Uterus (tissue), 4 donors: ENCODE measurements around the gene INO80C. TPM values are rescaled to one million over a fixed set of nuclear protein-coding genes. Genes with fewer than 3 reads are reported as not detected.

Experiments
- DNase-seq, 2 donors: peaks; one replicate each; pipeline ENCODE4 v3.0.0-alpha.2; 2019 to 2020
- H3K27ac ChIP-seq, 2 donors: fragments of 200-600 bp; sonication (generic); 1 replicate in 1 of 2; 2 replicates in 1 of 2; pipeline ENCODE4 v1.5.1; 2016 to 2018
- H3K27me3 ChIP-seq, 2 donors: fragments of 200-600 bp; sonication (generic); one replicate each; pipeline ENCODE4 v1.5.1; 2018 to 2019; ENCODE audit warnings: control low read depth in 1 of 2
- H3K36me3 ChIP-seq, 2 donors: fragments of 200-600 bp; sonication (generic); one replicate each; pipeline ENCODE4 v1.5.1; 2019; ENCODE audit warnings: control low read depth in 1 of 2
- H3K4me1 ChIP-seq, 2 donors: fragments of 200-600 bp; sonication (generic); one replicate each; pipeline ENCODE4 v1.5.1; 2018 to 2019; ENCODE audit warnings: control low read depth in 1 of 2
- H3K4me3 ChIP-seq, 2 donors: fragments of 200-600 bp; sonication (generic); 1 replicate in 1 of 2; 2 replicates in 1 of 2; pipeline ENCODE4 v1.5.1; 2018 to 2019; ENCODE audit warnings: mild to moderate bottlenecking in 1 of 2
- H3K9me3 ChIP-seq, 2 donors: fragments of 200-600 bp; sonication (generic); one replicate each; pipeline ENCODE4 v1.5.1; 2019; ENCODE audit warnings: control low read depth in 1 of 2
- CTCF ChIP-seq, 4 experiments: fragments of 200-600 bp in 2 of 4; fragments of 450-650 bp in 2 of 4; sonication (generic) in 2 of 4; IDR thresholded peaks; one replicate each; pipeline ENCODE4 v1.5.1; 2016 to 2019; ENCODE audit warnings: antibody characterized with exemption in 4 of 4, mild to moderate bottlenecking in 2 of 4, moderate library complexity in 1 of 4
- POLR2A ChIP-seq, 2 donors: fragments of 450-650 bp; IDR thresholded peaks; one replicate each; pipeline ENCODE4 v1.6.1; 2016; ENCODE audit warnings: antibody characterized with exemption in 2 of 2, mild to moderate bottlenecking in 1 of 2, moderate library complexity in 1 of 2
- intact Hi-C: fragments of 100-400 bp; cut with DNase I; formaldehyde crosslinking; loops from one replicate; pipeline ENCODE4 v1.15.1; 2023; ENCODE audit warnings: low total_unique reads
- total RNA-seq, 4 donors: library from RNA; depleted of rRNA in 3 of 4; stranded (reverse); fragments of >200 nt in 3 of 4; gene quantifications; one replicate each; pipeline versions ENCODE4 v1.1.0 to v1.2.4, GENCODE V29; 2014 to 2023
- donor health status: DM: yes; HTN: yes; CAD: no.

Gene INO80C
- total RNA-seq, 4 donors from 2014 or later: 0.26 to 14.9 (median 7.0) TPM; not detected in 1

GRCh38 chr18:35465329-35465728 is 32.4 kb downstream of the INO80C start:
- H3K27me3 ChIP-seq: no peaks in the 10 kb centered on the region
- no peaks in the 10 kb centered on the region for H3K36me3 ChIP-seq
- TF ChIP-seq CTCF (IDR thresholded peaks at IDR 0.05) (no peak), POLR2A (IDR thresholded peaks at IDR 0.05) (no peak)
- H3K4me3 ChIP-seq: no peak overlapping the region
- no peak for DNase-seq
- H3K27ac ChIP-seq: no peak overlapping the region
- intact Hi-C loops: no loop called here
- no peaks in the 10 kb centered on the region for H3K4me1 ChIP-seq
- H3K9me3 ChIP-seq: no peaks in the 10 kb centered on the region

DNA sequence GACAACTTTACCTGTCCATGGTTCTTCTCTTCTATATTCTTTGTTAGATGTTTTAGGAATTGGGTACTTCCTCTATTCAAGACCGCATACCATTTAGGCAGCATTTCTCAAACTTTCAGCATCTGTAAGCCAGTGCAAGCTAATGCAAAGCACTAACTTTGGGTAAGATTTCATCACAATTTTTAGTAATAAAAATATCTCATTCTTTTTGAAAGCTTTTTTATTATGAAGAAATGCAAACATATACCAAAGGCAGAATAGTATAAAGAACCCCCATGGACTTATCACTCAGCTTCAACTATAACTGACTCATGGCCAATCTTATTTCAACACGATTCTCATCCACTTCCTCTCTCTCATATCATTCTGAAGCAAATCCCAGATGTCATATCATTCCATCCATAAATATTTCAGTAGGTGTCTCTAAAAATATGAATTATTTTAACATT is 32.9 kb downstream of the INO80C start:
- intact Hi-C loops: no loop called here
- DNase-seq: no peak

DNA sequence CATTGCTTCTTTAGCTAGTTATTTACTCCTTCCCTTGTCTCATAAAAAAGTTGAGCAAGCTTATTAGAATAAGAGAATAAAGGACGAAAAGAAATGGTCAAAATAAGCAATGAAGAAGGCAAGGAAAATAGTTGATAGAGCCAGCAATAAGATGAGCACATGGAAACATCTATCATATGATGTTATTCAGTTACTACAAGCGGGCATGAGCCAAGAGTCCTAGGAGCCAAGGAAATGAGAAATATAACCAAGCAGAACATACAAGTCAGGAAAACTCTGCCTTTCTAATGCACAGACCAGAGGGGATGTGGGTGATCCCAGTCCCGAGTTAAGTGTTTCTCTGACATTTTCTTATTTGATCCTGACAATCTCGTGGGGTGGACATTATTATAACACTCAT is 33.9 kb downstream of the INO80C start:
- no peaks in the 10 kb centered on the region for H3K4me1 ChIP-seq
- no peak for DNase-seq
- no peak for TF ChIP-seq POLR2A (IDR thresholded peaks at IDR 0.05)
- no peak for TF ChIP-seq CTCF (IDR thresholded peaks at IDR 0.05)
- no peaks in the 10 kb centered on the region for H3K27me3 ChIP-seq
- intact Hi-C loops: no loop called here
- no peaks in the 10 kb centered on the region for H3K9me3 ChIP-seq
- H3K36me3 ChIP-seq: no peaks in the 10 kb centered on the region
- H3K4me3 ChIP-seq: no peak overlapping the region
- no peak overlapping the region for H3K27ac ChIP-seq

More for the DNA sequence above, 32.9 kb downstream of the INO80C start:
- Histone ChIP-seq H3K27ac (no peak overlapping the region), H3K36me3 (no peaks in the 10 kb centered on the region), H3K27me3 (no peaks in the 10 kb centered on the region), H3K4me1 (no peaks in the 10 kb centered on the region), H3K9me3 (no peaks in the 10 kb centered on the region), H3K4me3 (no peak overlapping the region)
- TF ChIP-seq POLR2A (IDR thresholded peaks at IDR 0.05): no peak
- TF ChIP-seq CTCF (IDR thresholded peaks at IDR 0.05): no peak

DNA sequence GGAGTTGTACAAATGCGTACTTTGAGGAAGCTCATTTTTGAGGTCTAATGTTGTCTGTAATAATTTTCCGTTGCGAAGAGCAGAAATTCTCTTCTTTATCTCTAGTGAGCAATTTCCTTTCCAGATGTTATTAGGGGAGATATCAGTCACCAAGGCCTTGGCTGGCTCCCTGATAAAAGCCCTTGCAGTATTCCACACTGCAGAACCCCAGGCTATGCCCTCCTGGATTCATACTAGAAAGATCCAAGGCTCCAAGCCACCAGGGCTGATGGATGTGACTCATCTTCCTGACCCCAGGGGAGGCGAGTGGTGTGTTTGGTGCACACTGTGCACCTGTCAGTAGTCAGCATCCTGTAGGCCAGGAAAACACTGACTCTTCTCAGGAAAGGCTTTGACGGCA is 34.7 kb downstream of the INO80C start:
- Histone ChIP-seq H3K36me3 (no peaks in the 10 kb centered on the region), H3K27me3 (no peaks in the 10 kb centered on the region), H3K4me3 (no peak overlapping the region), H3K4me1 (no peaks in the 10 kb centered on the region), H3K27ac (no peak overlapping the region), H3K9me3 (no peaks in the 10 kb centered on the region)
- intact Hi-C loops: no loop called here
- TF ChIP-seq POLR2A (IDR thresholded peaks at IDR 0.05) (no peak), CTCF (IDR thresholded peaks at IDR 0.05) (no peak)
- DNase-seq: peak in 1 of 2 donors; percentile 40

DNA sequence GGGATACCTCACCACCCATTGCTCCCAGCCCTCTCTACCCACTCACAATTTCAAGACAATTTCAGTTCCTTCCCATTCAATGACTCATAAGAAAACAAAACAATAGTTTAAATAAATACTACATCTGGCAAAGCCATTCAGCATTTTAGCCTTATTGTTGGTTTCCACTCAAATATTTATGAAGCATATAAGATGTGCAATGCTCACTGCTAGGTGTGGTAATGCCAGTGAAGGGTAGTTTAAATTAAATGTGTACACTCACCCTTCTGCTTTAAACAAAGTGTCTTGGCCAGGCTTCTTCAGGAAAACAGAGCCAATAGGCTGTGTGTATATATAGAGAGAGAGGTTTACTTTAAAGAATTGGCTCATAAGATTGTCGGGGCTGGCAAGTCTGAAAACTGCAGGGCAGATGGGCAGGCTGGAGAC is 37.0 kb downstream of the INO80C start:
- Histone ChIP-seq H3K27me3 (no peaks in the 10 kb centered on the region), H3K9me3 (no peaks in the 10 kb centered on the region), H3K36me3 (no peaks in the 10 kb centered on the region), H3K27ac (no peak overlapping the region), H3K4me3 (no peak overlapping the region), H3K4me1 (no peaks in the 10 kb centered on the region)
- no peak for TF ChIP-seq POLR2A (IDR thresholded peaks at IDR 0.05)
- TF ChIP-seq CTCF (IDR thresholded peaks at IDR 0.05): no peak
- no peak for DNase-seq
- intact Hi-C loops: no loop called here
